Mammary epithelial cell (primary cell): Measurements from ENCODE around the gene CNTNAP2.

Experiments
- EZH2 ChIP-seq: IDR thresholded peaks from 2 replicates; pipeline ENCODE4 v1.6.1; 2012; ENCODE audit warnings: low read length, inconsistent platforms, borderline replicate concordance
- TF ChIP-seq, protein P1 (sequence below), 2 donors: IDR thresholded peaks in 1 of 2; conservative IDR thresholded peaks in 1 of 2; 2 replicates each; pipeline ENCODE4 v1.5.1; 2011 to 2012; ENCODE audit warnings: inconsistent platforms in 2 of 2, low read length in 2 of 2, mild to moderate bottlenecking in 2 of 2, control low read depth in 1 of 2, low read depth in 1 of 2; ENCODE audit not compliant: insufficient read depth in 1 of 2; ENCODE audit errors: extremely low read depth in 1 of 2

DNA sequence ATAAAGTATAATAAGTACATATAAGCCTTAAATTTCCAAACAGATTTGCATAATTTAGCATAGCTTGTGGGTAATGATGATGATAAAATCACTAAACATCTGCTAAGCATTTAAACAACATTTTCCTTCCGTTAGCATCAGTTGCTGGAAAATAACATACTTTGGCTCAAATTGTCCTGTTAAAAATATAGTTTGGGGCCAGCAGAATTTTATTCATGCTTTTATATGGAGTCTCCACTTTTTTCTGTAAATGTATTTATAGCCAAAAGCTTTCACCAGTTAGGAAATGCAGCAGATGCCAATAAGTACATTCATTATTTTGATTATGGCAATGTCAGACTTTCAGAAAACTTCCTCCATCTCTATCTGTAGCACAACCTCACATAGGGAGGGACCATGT, 107.2 kb downstream of the CNTNAP2 start:
- TF ChIP-seq, protein P1, sequence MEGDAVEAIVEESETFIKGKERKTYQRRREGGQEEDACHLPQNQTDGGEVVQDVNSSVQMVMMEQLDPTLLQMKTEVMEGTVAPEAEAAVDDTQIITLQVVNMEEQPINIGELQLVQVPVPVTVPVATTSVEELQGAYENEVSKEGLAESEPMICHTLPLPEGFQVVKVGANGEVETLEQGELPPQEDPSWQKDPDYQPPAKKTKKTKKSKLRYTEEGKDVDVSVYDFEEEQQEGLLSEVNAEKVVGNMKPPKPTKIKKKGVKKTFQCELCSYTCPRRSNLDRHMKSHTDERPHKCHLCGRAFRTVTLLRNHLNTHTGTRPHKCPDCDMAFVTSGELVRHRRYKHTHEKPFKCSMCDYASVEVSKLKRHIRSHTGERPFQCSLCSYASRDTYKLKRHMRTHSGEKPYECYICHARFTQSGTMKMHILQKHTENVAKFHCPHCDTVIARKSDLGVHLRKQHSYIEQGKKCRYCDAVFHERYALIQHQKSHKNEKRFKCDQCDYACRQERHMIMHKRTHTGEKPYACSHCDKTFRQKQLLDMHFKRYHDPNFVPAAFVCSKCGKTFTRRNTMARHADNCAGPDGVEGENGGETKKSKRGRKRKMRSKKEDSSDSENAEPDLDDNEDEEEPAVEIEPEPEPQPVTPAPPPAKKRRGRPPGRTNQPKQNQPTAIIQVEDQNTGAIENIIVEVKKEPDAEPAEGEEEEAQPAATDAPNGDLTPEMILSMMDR (conservative IDR thresholded peaks at IDR 0.05 in 1 of 2, IDR thresholded peaks at IDR 0.05 in 1 of 2; ENCODE audit: extremely low read depth in 1 of 2, insufficient read depth in 1 of 2, low read depth in 1 of 2, low read length in 2 of 2) = no peak
- TF ChIP-seq EZH2 = no peak
